H1 (cell line): ENCODE data around the gene TNF. TPM values are rescaled to one million over a fixed set of nuclear protein-coding genes. Genes with fewer than 3 reads are reported as not detected.

Source experiments
- BCL11A ChIP-seq, 2 experiments: IDR thresholded peaks; one replicate each; pipeline ENCODE4 v1.6.1; 2011; ENCODE audit warnings: low read depth in 2 of 2, low read length in 2 of 2, mild to moderate bottlenecking in 2 of 2
- NRF1 ChIP-seq: IDR thresholded peaks from 2 replicates; pipeline ENCODE4 v1.6.1; 2011; ENCODE audit warnings: mild to moderate bottlenecking, low read depth, low read length, improper control_type of control experiment
- polyA plus RNA-seq, 7 experiments: library from polyadenylated mRNA; depleted of rRNA in 3 of 7; stranded (reverse) in 5 of 7; unstranded in 2 of 7; fragments of >200 nt in 5 of 7; fragments of 200-250 nt in 2 of 7; gene quantifications; 1 replicate in 5 of 7; 2 replicates in 1 of 7; 4 replicates in 1 of 7; pipeline versions ENCODE4 v1.2.1 to v1.2.3, GENCODE V29; 2011 to 2013; ENCODE audit warnings: missing spikeins in 2 of 7, mixed read lengths in 2 of 7
- total RNA-seq: library from RNA; stranded (reverse); fragmentation: NEBNext Ultra II Directional; extraction: Animal tissue kit (Norgen Biotek cat#: 25700); gene quantifications from 2 replicates; pipeline ENCODE4 v1.2.1, GENCODE V29; 2021
- TF ChIP-seq, protein P1 (sequence below): IDR thresholded peaks from 2 replicates; pipeline ENCODE4 v1.6.1; 2012; ENCODE audit warnings: inconsistent platforms

TNF gene
- total and polyA plus RNA-seq, 2 of the 8 experiments (the other 6 are each of a cell fraction or from before 2014, with no cell fraction given): not detected

DNA sequence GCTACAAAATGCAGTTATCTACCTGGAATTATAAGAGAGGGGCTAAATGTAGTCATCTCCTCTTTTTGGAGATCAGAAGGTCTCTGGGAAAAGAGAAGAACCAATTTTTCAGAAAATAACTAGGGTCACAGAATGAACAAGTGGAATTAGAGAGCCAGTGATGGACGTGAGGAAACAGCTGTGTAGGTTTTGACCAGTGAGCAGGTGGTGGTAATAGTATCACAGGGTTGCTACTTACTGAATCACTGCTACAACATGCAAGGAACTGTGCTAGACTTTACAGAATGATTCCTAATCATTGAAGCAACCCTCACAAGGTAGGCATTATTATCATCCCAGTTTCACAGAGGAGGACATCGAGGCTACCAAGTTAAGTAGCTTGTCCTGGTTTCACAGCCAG, 30.7 kb upstream of the TNF start (continued):
- TF ChIP-seq BCL11A (IDR thresholded peaks at IDR 0.05; ENCODE audit: low read depth in 2 of 2, low read length in 2 of 2) (no peak), NRF1 (no peak)
- TF ChIP-seq, protein P1, sequence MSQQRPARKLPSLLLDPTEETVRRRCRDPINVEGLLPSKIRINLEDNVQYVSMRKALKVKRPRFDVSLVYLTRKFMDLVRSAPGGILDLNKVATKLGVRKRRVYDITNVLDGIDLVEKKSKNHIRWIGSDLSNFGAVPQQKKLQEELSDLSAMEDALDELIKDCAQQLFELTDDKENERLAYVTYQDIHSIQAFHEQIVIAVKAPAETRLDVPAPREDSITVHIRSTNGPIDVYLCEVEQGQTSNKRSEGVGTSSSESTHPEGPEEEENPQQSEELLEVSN: no peak
- TF ChIP-seq, all 59 proteins: peak for 0
